Measurements from ENCODE around the gene SLC16A3. TPM values are rescaled to one million over a fixed set of nuclear protein-coding genes. Genes with fewer than 3 reads are reported as not detected.
"Not testable (repeated sequence)": the region's sequence is repeated elsewhere in the genome, so short reads cannot be mapped to it uniquely, and the experiment has no call there.

The SLC16A3 gene
- total RNA-seq, 1 donor from 2014 or later, result 53.1 TPM

GRCh38 chr17:82252511-82253178 is 23.8 kb downstream of the SLC16A3 start:
- intact Hi-C loops (cut with DNase I), result no loop called here
- no peak for ATAC-seq
- no peak for DNase-seq (ENCODE audit: low spot score)

GRCh38 chr17:82253179-82253544 is 24.3 kb downstream of the SLC16A3 start:
- intact Hi-C loops (cut with DNase I), result no loop called here

GRCh38 chr17:82254096-82254495 is 25.3 kb downstream of the SLC16A3 start:
- DNase-seq (ENCODE audit: low spot score); intact Hi-C loops (cut with DNase I); ATAC-seq: not testable (repeated sequence)

More at GRCh38 chr17:82253179-82253544, 24.3 kb downstream of the SLC16A3 start:
- ATAC-seq (no peak), DNase-seq (ENCODE audit: low spot score) (no peak)

- intact Hi-C loops (cut with DNase I); ATAC-seq; DNase-seq (ENCODE audit: low spot score): not testable (repeated sequence)
Measured at GRCh38 chr17:82254746-82255145, 25.9 kb downstream of the SLC16A3 start.

- no peak for ATAC-seq
Measured at GRCh38 chr17:82255402-82255972, 26.6 kb downstream of the SLC16A3 start.

GRCh38 chr17:82256242-82256885 is 27.5 kb downstream of the SLC16A3 start:
- ATAC-seq (no peak), DNase-seq (ENCODE audit: low spot score) (no peak)
- intact Hi-C loops (cut with DNase I), result no loop called here

More at GRCh38 chr17:82255402-82255972, 26.6 kb downstream of the SLC16A3 start:
- intact Hi-C loops (cut with DNase I), result no loop called here
- no peak for DNase-seq (ENCODE audit: low spot score)

- DNase-seq (ENCODE audit: low spot score), result no peak
- intact Hi-C loops (cut with DNase I), result no loop called here
- peak; percentile 85 for ATAC-seq
Measured at GRCh38 chr17:82257473-82257872, 28.6 kb downstream of the SLC16A3 start.

GRCh38 chr17:82258555-82258954 is 29.7 kb downstream of the SLC16A3 start:
- DNase-seq (ENCODE audit: low spot score) (no peak), ATAC-seq (no peak)
- intact Hi-C loops (cut with DNase I), result no loop called here

- intact Hi-C loops (cut with DNase I); ATAC-seq: not testable (repeated sequence)
Measured at GRCh38 chr17:82259972-82260961, 31.4 kb downstream of the SLC16A3 start.

GRCh38 chr17:82262344-82262743 is 33.5 kb downstream of the SLC16A3 start:
- intact Hi-C loops (cut with DNase I), result no loop called here
- DNase-seq (ENCODE audit: low spot score) (no peak), ATAC-seq (no peak)

More at GRCh38 chr17:82259972-82260961, 31.4 kb downstream of the SLC16A3 start:
- not testable (repeated sequence) for DNase-seq (ENCODE audit: low spot score)

- DNase-seq (ENCODE audit: low spot score), result no peak
- ATAC-seq, result no peak
- intact Hi-C loops (cut with DNase I), result no loop called here
Measured at GRCh38 chr17:82263641-82264040, 34.8 kb downstream of the SLC16A3 start.

GRCh38 chr17:82266142-82266541 is 37.3 kb downstream of the SLC16A3 start:
- intact Hi-C loops (cut with DNase I), result no loop called here
- DNase-seq (ENCODE audit: low spot score), result no peak
- ATAC-seq, result no peak

- intact Hi-C loops (cut with DNase I), result no loop called here
- ATAC-seq (peak; percentile 98), DNase-seq (ENCODE audit: low spot score) (peak; percentile 91)
Measured at GRCh38 chr17:82267575-82268379, 38.9 kb downstream of the SLC16A3 start.

- intact Hi-C loops (cut with DNase I), result no loop called here
- ATAC-seq, result no peak
- no peak for DNase-seq (ENCODE audit: low spot score)
Measured at GRCh38 chr17:82269138-82269881, 40.5 kb downstream of the SLC16A3 start.

- intact Hi-C loops (cut with DNase I), result no loop called here
- no peak for ATAC-seq
- no peak for DNase-seq (ENCODE audit: low spot score)
Measured at GRCh38 chr17:82269882-82270500, 41.1 kb downstream of the SLC16A3 start.

- intact Hi-C loops (cut with DNase I), result no loop called here
- no peak for DNase-seq (ENCODE audit: low spot score)
- ATAC-seq, result no peak
Measured at GRCh38 chr17:82270651-82271050, 41.8 kb downstream of the SLC16A3 start.

- ATAC-seq, result no peak
- intact Hi-C loops (cut with DNase I), result no loop called here
- DNase-seq (ENCODE audit: low spot score), result no peak
Measured at GRCh38 chr17:82271401-82271800, 42.6 kb downstream of the SLC16A3 start.

Measured in sciatic nerve (tissue), 2 donors.